ENCODE measurements around the gene SLC6A13. TPM values are rescaled to one million over a fixed set of nuclear protein-coding genes. Genes with fewer than 3 reads are reported as not detected.

The SLC6A13 gene
- total and polyA plus RNA-seq, 2 donors from 2014 or later = 22.8 to 161 TPM

GRCh38 chr12:295132-295531 is 32.5 kb upstream of the SLC6A13 start:
- Histone ChIP-seq H3K36me3 (ENCODE audit: control insufficient read depth in 2 of 3, insufficient read depth in 3 of 3, low read length in 3 of 3) (peaks cover 16 to 38% (median 27%) of the 10 kb centered on the region in 3 donors), H3K9me3 (ENCODE audit: control insufficient read depth in 2 of 3, insufficient read depth in 1 of 3, low read length in 3 of 3) (no peaks in the 10 kb centered on the region)
- TF ChIP-seq CTCF (IDR thresholded peaks at IDR 0.05; ENCODE audit: borderline replicate concordance, extremely low read depth, insufficient read depth) = no peak

GRCh38 chr12:293199-293598 is 30.6 kb upstream of the SLC6A13 start:
- Histone ChIP-seq H3K9ac (ENCODE audit: low read length in 3 of 3) (no peak overlapping the region), H3K36me3 (ENCODE audit: control insufficient read depth in 2 of 3, insufficient read depth in 3 of 3, low read length in 3 of 3) (peaks cover 16 to 38% (median 27%) of the 10 kb centered on the region in 3 donors), H3K9me3 (ENCODE audit: control insufficient read depth in 2 of 3, insufficient read depth in 1 of 3, low read length in 3 of 3) (no peaks in the 10 kb centered on the region), H3K4me3 (ENCODE audit: low read length in 3 of 3) (no peak overlapping the region), H3K27ac (ENCODE audit: low read depth in 2 of 2, low read length in 2 of 2) (no peak overlapping the region), H3K4me1 (ENCODE audit: control insufficient read depth in 2 of 3, insufficient read depth in 2 of 3, low read depth in 1 of 3, low read length in 3 of 3) (no peaks in the 10 kb centered on the region), H3K27me3 (ENCODE audit: control insufficient read depth, insufficient read depth, low read length) (no peaks in the 10 kb centered on the region)
- DNase-seq (no peak), FAIRE-seq (no peak)
- intact Hi-C loops (cut with DNase I) = no loop called here
- TF ChIP-seq CTCF (IDR thresholded peaks at IDR 0.05; ENCODE audit: borderline replicate concordance, extremely low read depth, insufficient read depth) = no peak

More at GRCh38 chr12:295132-295531, 32.5 kb upstream of the SLC6A13 start:
- intact Hi-C loops (cut with DNase I) = no loop called here
- Histone ChIP-seq H3K4me3 (ENCODE audit: low read length in 3 of 3) (no peak overlapping the region), H3K27me3 (ENCODE audit: control insufficient read depth, insufficient read depth, low read length) (no peaks in the 10 kb centered on the region), H3K9ac (ENCODE audit: low read length in 3 of 3) (no peak overlapping the region), H3K27ac (ENCODE audit: low read depth in 2 of 2, low read length in 2 of 2) (no peak overlapping the region), H3K4me1 (ENCODE audit: control insufficient read depth in 2 of 3, insufficient read depth in 2 of 3, low read depth in 1 of 3, low read length in 3 of 3) (no peaks in the 10 kb centered on the region)
- FAIRE-seq (no peak), DNase-seq (no peak)

DNA sequence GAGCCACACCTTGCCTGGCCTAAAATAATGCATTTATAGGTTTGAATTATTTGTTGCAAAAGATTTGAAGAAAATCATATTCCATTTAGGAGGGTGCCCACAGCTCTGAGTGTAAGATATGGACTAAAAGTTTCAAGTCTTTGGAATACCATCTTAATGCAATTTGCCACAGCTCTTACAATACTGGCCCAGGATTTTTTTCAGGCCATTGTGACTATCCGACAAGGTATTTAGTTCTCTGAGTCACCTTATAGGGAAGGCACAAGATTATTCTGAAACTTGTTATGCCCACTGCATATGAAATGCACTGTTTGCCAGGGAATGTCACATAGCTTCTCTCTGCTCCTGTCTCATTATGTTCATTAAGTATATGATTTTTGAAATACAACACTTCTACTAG is 29.6 kb upstream of the SLC6A13 start:
- intact Hi-C loops (cut with DNase I) = no loop called here
- Histone ChIP-seq H3K9me3 (ENCODE audit: control insufficient read depth in 2 of 3, insufficient read depth in 1 of 3, low read length in 3 of 3) (no peaks in the 10 kb centered on the region), H3K9ac (ENCODE audit: low read length in 3 of 3) (no peak overlapping the region), H3K27ac (ENCODE audit: low read depth in 2 of 2, low read length in 2 of 2) (no peak overlapping the region), H3K36me3 (ENCODE audit: control insufficient read depth in 2 of 3, insufficient read depth in 3 of 3, low read length in 3 of 3) (peaks cover 14 to 40% (median 27%) of the 10 kb centered on the region in 3 donors), H3K27me3 (ENCODE audit: control insufficient read depth, insufficient read depth, low read length) (no peaks in the 10 kb centered on the region), H3K4me3 (ENCODE audit: low read length in 3 of 3) (no peak overlapping the region), H3K4me1 (ENCODE audit: control insufficient read depth in 2 of 3, insufficient read depth in 2 of 3, low read depth in 1 of 3, low read length in 3 of 3) (no peaks in the 10 kb centered on the region)
- DNase-seq = no peak
- TF ChIP-seq CTCF (IDR thresholded peaks at IDR 0.05; ENCODE audit: borderline replicate concordance, extremely low read depth, insufficient read depth) = no peak
- FAIRE-seq = no peak

DNA sequence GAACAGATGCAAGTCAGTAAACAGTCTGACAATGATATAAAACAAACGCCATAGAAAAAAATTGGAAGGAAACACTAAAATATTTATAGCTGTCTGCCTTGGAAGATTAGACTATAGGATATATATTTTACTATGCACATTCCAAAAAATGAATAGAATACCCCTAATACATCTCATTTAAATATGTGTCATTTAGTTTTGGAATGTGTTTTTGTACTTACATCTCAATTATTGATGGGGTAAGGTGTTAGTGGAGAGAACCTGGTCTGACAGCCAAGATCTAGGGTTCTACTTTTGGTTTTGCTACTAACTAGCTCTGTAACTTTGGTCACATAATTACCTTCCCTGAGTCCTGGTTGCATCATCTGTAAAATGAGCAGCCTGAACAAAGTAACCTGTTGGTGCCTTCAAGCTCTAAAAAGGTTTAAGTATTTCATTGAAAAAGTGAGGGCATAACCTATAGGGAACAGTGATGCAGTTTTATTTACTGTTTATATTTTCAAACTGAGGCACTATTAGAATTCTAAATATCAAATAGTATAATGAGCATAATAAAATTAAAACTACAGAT is 28.6 kb upstream of the SLC6A13 start:
- FAIRE-seq (peak; percentile 46), DNase-seq (no peak)
- TF ChIP-seq CTCF (IDR thresholded peaks at IDR 0.05; ENCODE audit: borderline replicate concordance, extremely low read depth, insufficient read depth) = no peak
- Histone ChIP-seq H3K27ac (ENCODE audit: low read depth in 2 of 2, low read length in 2 of 2) (no peak overlapping the region), H3K9me3 (ENCODE audit: control insufficient read depth in 2 of 3, insufficient read depth in 1 of 3, low read length in 3 of 3) (no peaks in the 10 kb centered on the region), H3K4me1 (ENCODE audit: control insufficient read depth in 2 of 3, insufficient read depth in 2 of 3, low read depth in 1 of 3, low read length in 3 of 3) (no peaks in the 10 kb centered on the region), H3K9ac (ENCODE audit: low read length in 3 of 3) (no peak overlapping the region), H3K4me3 (ENCODE audit: low read length in 3 of 3) (no peak overlapping the region), H3K36me3 (ENCODE audit: control insufficient read depth in 2 of 3, insufficient read depth in 3 of 3, low read length in 3 of 3) (peaks cover 12 to 39% (median 26%) of the 10 kb centered on the region in 3 donors), H3K27me3 (ENCODE audit: control insufficient read depth, insufficient read depth, low read length) (no peaks in the 10 kb centered on the region)
- intact Hi-C loops (cut with DNase I) = no loop called here
